ENCODE data around the gene FAM13C. TPM values are rescaled to one million over a fixed set of nuclear protein-coding genes. Genes with fewer than 3 reads are reported as not detected.
"Not testable (repeated sequence)": the region's sequence is repeated elsewhere in the genome, so short reads cannot be mapped to it uniquely, and the experiment has no call there.

Gene FAM13C
- total RNA-seq, 1 donor from 2014 or later = not detected

GRCh38 chr10:59257224-59257623 lies 105.1 kb downstream of the FAM13C start:
- Mint-ChIP-seq H3K27ac (no peak overlapping the region), H3K4me1 (ENCODE audit: low read depth) (no peaks in the 10 kb centered on the region), H3K36me3 (ENCODE audit: low read depth) (no peaks in the 10 kb centered on the region), H3K27me3 (ENCODE audit: insufficient read depth) (no peaks in the 10 kb centered on the region), H3K4me3 (no peak overlapping the region), H3K9me3 (no peaks in the 10 kb centered on the region)
- DNase-seq (ENCODE audit: low spot score) = no peak
- intact Hi-C loops (cut with micrococcal nuclease) = no loop called here

- Mint-ChIP-seq H3K27me3 (ENCODE audit: insufficient read depth) (no peaks in the 10 kb centered on the region), H3K4me3 (no peak overlapping the region), H3K27ac (no peak overlapping the region), H3K9me3 (no peaks in the 10 kb centered on the region), H3K36me3 (ENCODE audit: low read depth) (no peaks in the 10 kb centered on the region), H3K4me1 (ENCODE audit: low read depth) (no peaks in the 10 kb centered on the region)
- DNase-seq (ENCODE audit: low spot score) = no peak
- intact Hi-C loops (cut with micrococcal nuclease) = no loop called here
Measured at GRCh38 chr10:59255463-59255862, 106.9 kb downstream of the FAM13C start.

DNA sequence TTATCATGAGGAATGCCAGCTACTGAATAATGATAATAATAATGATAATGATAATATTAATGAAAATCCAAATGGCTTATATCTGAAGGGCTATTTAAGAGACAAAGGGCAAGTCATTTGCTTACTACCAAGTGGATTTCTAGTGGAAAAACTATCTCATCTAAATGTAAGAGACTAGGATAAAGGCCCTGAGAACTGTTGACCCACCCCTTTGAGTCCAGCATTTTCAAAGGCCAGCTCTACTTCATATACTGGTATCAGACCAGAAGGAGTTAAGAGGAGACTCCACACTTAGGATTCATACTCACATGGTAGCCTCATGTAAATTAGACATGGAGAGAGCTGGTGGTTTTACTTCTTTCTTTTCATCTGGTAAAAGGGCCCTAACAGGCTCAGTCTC lies 109.9 kb downstream of the FAM13C start:
- no peaks in the 10 kb centered on the region for H3K9me3 Mint-ChIP-seq
- no peak overlapping the region for H3K4me3 Mint-ChIP-seq
- H3K27me3 Mint-ChIP-seq (ENCODE audit: insufficient read depth) = no peaks in the 10 kb centered on the region
- no peak overlapping the region for H3K27ac Mint-ChIP-seq
- H3K4me1 Mint-ChIP-seq (ENCODE audit: low read depth) = no peaks in the 10 kb centered on the region
- intact Hi-C loops (cut with micrococcal nuclease) = no loop called here
- no peaks in the 10 kb centered on the region for H3K36me3 Mint-ChIP-seq (ENCODE audit: low read depth)
- DNase-seq (ENCODE audit: low spot score) = no peak

DNA sequence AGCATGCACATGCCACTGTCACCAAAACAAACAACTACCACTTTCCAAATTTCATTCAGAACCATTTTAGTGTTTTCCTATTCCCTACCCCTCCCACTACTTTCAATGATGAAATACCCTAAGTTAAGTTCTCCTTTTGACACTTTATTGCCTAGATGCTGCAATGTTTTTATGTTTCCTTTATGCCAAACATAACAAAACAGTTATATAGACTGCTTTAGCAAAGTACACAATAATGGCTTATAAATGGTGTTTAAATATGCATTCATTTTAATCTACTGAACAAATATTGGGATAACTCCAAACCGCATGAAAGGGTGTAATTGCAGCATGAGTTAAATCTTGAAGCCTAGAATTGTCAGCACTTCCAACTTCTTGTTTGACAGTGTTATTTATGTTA lies 116.7 kb downstream of the FAM13C start:
- H3K36me3 Mint-ChIP-seq (ENCODE audit: low read depth) = no peaks in the 10 kb centered on the region
- no peaks in the 10 kb centered on the region for H3K9me3 Mint-ChIP-seq
- no peaks in the 10 kb centered on the region for H3K4me1 Mint-ChIP-seq (ENCODE audit: low read depth)
- intact Hi-C loops (cut with micrococcal nuclease) = loop anchor here (5.0 to 10.0 kb wide), 2 partner anchors 461 to 483 kb away; no protein-coding TSS in a partner anchor
- peaks cover 4% of the 10 kb centered on the region for H3K27me3 Mint-ChIP-seq (ENCODE audit: insufficient read depth)
- no peak overlapping the region for H3K4me3 Mint-ChIP-seq
- DNase-seq (ENCODE audit: low spot score) = no peak
- no peak overlapping the region for H3K27ac Mint-ChIP-seq

- intact Hi-C loops (cut with micrococcal nuclease) = loop anchor here (5.0 to 10.0 kb wide), 2 partner anchors 460 to 483 kb away; no protein-coding TSS in a partner anchor
- Mint-ChIP-seq H3K36me3 (ENCODE audit: low read depth) (no peaks in the 10 kb centered on the region), H3K4me1 (ENCODE audit: low read depth) (no peaks in the 10 kb centered on the region), H3K27ac (no peak overlapping the region), H3K9me3 (no peaks in the 10 kb centered on the region), H3K27me3 (ENCODE audit: insufficient read depth) (peaks cover 4% of the 10 kb centered on the region), H3K4me3 (no peak overlapping the region)
- no peak for DNase-seq (ENCODE audit: low spot score)
Measured at GRCh38 chr10:59244871-59245270, 117.5 kb downstream of the FAM13C start.

- peaks cover 4% of the 10 kb centered on the region for H3K27me3 Mint-ChIP-seq (ENCODE audit: insufficient read depth)
- H3K9me3 Mint-ChIP-seq = no peaks in the 10 kb centered on the region
- no peak overlapping the region for H3K4me3 Mint-ChIP-seq
- H3K36me3 Mint-ChIP-seq (ENCODE audit: low read depth) = no peaks in the 10 kb centered on the region
- DNase-seq (ENCODE audit: low spot score) = no peak
- H3K27ac Mint-ChIP-seq = no peak overlapping the region
- no peaks in the 10 kb centered on the region for H3K4me1 Mint-ChIP-seq (ENCODE audit: low read depth)
- intact Hi-C loops (cut with micrococcal nuclease) = loop anchor here (10.0 kb wide), 1 partner anchor 459 kb away; no protein-coding TSS in a partner anchor
Measured at GRCh38 chr10:59243611-59244195, 118.6 kb downstream of the FAM13C start.

- H3K36me3 Mint-ChIP-seq (ENCODE audit: low read depth) = no peaks in the 10 kb centered on the region
- intact Hi-C loops (cut with micrococcal nuclease) = loop anchor here (10.0 kb wide), 1 partner anchor 458 kb away; no protein-coding TSS in a partner anchor
- DNase-seq (ENCODE audit: low spot score) = no peak
- no peaks in the 10 kb centered on the region for H3K4me1 Mint-ChIP-seq (ENCODE audit: low read depth)
- H3K27me3 Mint-ChIP-seq (ENCODE audit: insufficient read depth) = peaks cover 4% of the 10 kb centered on the region
- no peak overlapping the region for H3K27ac Mint-ChIP-seq
- H3K9me3 Mint-ChIP-seq = no peaks in the 10 kb centered on the region
- no peak overlapping the region for H3K4me3 Mint-ChIP-seq
Measured at GRCh38 chr10:59242991-59243390, 119.4 kb downstream of the FAM13C start.

DNA sequence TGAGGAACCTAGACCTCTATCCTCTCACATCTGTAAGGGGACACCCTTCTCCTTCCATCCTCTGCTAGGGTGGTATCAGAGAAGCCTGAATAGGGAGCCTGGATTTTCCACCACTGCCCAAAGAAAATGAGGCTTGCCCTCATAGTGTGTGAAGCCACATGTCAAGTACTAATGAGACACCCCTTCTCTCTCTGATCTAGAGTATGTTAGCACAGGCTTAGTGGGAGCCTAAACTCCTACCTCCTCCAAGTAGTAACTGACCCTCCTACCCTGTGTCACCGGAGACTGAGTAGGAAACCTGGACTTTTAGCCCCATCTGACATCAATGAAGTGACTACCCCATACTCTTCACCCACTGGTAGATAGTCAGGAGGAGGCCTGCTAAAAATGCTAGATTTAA lies 120.3 kb downstream of the FAM13C start:
- no peak overlapping the region for H3K4me3 Mint-ChIP-seq
- no peak overlapping the region for H3K27ac Mint-ChIP-seq
- intact Hi-C loops (cut with micrococcal nuclease) = loop anchor here (10.0 kb wide), 1 partner anchor 457 kb away; no protein-coding TSS in a partner anchor
- no peaks in the 10 kb centered on the region for H3K36me3 Mint-ChIP-seq (ENCODE audit: low read depth)
- H3K4me1 Mint-ChIP-seq (ENCODE audit: low read depth) = no peaks in the 10 kb centered on the region
- peaks cover 2% of the 10 kb centered on the region for H3K27me3 Mint-ChIP-seq (ENCODE audit: insufficient read depth)
- no peaks in the 10 kb centered on the region for H3K9me3 Mint-ChIP-seq
- no peak for DNase-seq (ENCODE audit: low spot score)

GRCh38 chr10:59240582-59241183 lies 121.7 kb downstream of the FAM13C start:
- intact Hi-C loops (cut with micrococcal nuclease) = loop anchor here (2.0 to 10.0 kb wide), 3 partner anchors 384 to 792 kb away; no protein-coding TSS in a partner anchor
- DNase-seq (ENCODE audit: low spot score) = no peak
- Mint-ChIP-seq H3K27ac (no peak overlapping the region), H3K4me1 (ENCODE audit: low read depth) (no peaks in the 10 kb centered on the region), H3K27me3 (ENCODE audit: insufficient read depth) (peaks cover 2% of the 10 kb centered on the region), H3K4me3 (no peak overlapping the region), H3K36me3 (ENCODE audit: low read depth) (no peaks in the 10 kb centered on the region), H3K9me3 (no peaks in the 10 kb centered on the region)

DNA sequence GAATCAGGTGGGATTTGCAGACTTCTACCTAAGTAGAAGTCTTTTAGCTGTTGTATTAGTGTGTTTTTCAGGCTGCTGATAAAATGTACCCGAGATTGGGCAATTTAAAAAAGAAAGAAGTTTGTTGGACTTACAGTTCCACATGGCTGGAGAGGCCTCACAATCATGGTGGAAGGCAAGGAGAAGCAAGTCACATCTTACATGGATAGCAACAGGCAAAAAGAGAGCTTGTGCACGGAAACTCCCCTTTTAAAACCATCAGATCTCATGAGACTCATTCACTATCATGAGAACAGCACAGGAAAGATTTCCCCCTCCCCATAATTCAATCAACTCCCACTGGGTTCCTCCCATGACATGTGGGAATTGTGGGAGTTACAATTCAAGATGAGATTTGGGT lies 123.2 kb downstream of the FAM13C start:
- not testable (repeated sequence) for H3K4me3 Mint-ChIP-seq; H3K4me1 Mint-ChIP-seq (ENCODE audit: low read depth); H3K27me3 Mint-ChIP-seq (ENCODE audit: insufficient read depth); H3K9me3 Mint-ChIP-seq; H3K36me3 Mint-ChIP-seq (ENCODE audit: low read depth); H3K27ac Mint-ChIP-seq; DNase-seq (ENCODE audit: low spot score)
- intact Hi-C loops (cut with micrococcal nuclease) = loop anchor here (10.0 kb wide), 1 partner anchor 284 kb away; no protein-coding TSS in a partner anchor

DNA sequence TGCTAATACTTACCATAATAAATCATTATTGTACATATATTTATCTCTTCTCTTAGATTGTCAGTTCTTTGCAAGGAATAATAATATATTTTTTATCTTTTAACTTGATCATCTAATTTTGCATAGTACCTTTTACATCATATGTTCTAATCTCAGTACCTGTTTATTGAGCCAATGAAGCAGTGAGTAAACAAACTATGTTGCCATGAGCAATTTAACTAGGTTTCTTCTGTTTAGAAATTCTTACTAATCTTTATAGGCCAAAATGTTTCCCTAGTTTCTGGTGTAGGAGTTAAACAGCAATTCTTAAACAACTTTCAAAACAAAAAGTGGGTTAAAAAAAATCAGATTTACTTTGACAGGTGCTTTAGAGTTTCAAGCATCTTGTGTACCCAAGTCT lies 124.6 kb downstream of the FAM13C start:
- Mint-ChIP-seq H3K9me3 (no peaks in the 10 kb centered on the region), H3K27me3 (ENCODE audit: insufficient read depth) (peaks cover 3% of the 10 kb centered on the region), H3K4me1 (ENCODE audit: low read depth) (no peaks in the 10 kb centered on the region), H3K27ac (no peak overlapping the region), H3K4me3 (no peak overlapping the region), H3K36me3 (ENCODE audit: low read depth) (no peaks in the 10 kb centered on the region)
- DNase-seq (ENCODE audit: low spot score) = no peak
- intact Hi-C loops (cut with micrococcal nuclease) = loop anchor here (10.0 kb wide), 1 partner anchor 283 kb away; no protein-coding TSS in a partner anchor

DNA sequence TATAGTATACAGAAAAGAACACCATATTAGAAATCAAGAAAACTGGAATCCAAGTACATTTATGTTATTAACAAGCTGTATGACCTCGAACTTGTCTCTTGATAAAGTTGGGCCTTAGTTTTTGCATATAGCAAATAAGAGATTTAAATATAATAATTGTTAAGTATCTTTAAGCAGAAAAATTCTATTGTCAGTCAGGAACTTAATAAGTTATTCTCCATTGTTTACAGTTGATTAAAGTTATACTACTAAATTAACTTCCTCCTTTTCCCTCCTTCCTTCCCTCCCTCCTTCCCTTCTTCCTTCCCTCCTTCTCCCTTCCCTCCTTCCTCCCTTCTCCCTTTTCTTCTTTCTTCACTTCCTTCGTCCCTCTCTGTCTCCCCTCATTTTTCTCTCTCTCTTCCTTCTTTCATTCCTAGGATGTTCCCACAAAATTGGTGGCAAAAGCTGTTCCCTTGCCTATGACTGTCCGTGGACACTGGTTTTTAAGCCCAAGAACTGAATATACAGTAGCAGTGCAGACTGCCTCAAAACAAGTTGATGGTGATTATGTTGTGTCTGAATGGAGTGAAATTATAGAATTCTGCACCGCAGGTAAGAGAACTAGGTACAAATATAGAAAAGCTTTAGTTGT lies 126.2 kb downstream of the FAM13C start:
- DNase-seq (ENCODE audit: low spot score) = no peak
- Mint-ChIP-seq H3K27me3 (ENCODE audit: insufficient read depth) (peaks cover 2% of the 10 kb centered on the region), H3K9me3 (no peaks in the 10 kb centered on the region), H3K36me3 (ENCODE audit: low read depth) (no peaks in the 10 kb centered on the region), H3K4me1 (ENCODE audit: low read depth) (no peaks in the 10 kb centered on the region), H3K27ac (no peak overlapping the region), H3K4me3 (no peak overlapping the region)
- intact Hi-C loops (cut with micrococcal nuclease) = loop anchor here (10.0 kb wide), 1 partner anchor 281 kb away; no protein-coding TSS in a partner anchor

- Mint-ChIP-seq H3K9me3 (no peaks in the 10 kb centered on the region), H3K27me3 (ENCODE audit: insufficient read depth) (peaks cover 2% of the 10 kb centered on the region)
- intact Hi-C loops (cut with micrococcal nuclease) = loop anchor here (5.0 to 10.0 kb wide), 2 partner anchors 280 to 703 kb away; no protein-coding TSS in a partner anchor
Measured at GRCh38 chr10:59234816-59235429, 127.4 kb downstream of the FAM13C start.

More at GRCh38 chr10:59234816-59235429, 127.4 kb downstream of the FAM13C start:
- no peaks in the 10 kb centered on the region for H3K4me1 Mint-ChIP-seq (ENCODE audit: low read depth)
- no peak overlapping the region for H3K4me3 Mint-ChIP-seq
- no peak overlapping the region for H3K27ac Mint-ChIP-seq
- H3K36me3 Mint-ChIP-seq (ENCODE audit: low read depth) = no peaks in the 10 kb centered on the region
- DNase-seq (ENCODE audit: low spot score) = no peak
